Neural progenitor cell (in vitro differentiated cells): ENCODE results near the gene WWC1.

ENCODE experiments used
- CTCF ChIP-seq: fragments of 200-600 bp; sonication (generic); IDR thresholded peaks from 2 replicates; pipeline ENCODE4 v1.5.1; 2017; ENCODE audit warnings: antibody characterized with exemption, mild to moderate bottlenecking
- EZH2phosphoT487 ChIP-seq: fragments of 200-600 bp; sonication (generic); IDR thresholded peaks from 2 replicates; pipeline ENCODE4 v1.6.1; 2017; ENCODE audit warnings: antibody characterized with exemption

GRCh38 chr5:168364151-168364661, 72.8 kb downstream of the WWC1 start:
- TF ChIP-seq EZH2phosphoT487 (no peak), CTCF (no peak)
